GM21717 (cell line): ENCODE measurements around the gene CNTROB.

Source experiments
- ATAC-seq: cut with Tn5 transposase; IDR thresholded peaks from one replicate; pipeline ENCODE4 v1.9.1; 2021; ENCODE audit warnings: mild to moderate bottlenecking, moderate library complexity; ENCODE audit not compliant: unreplicated experiment

The CNTROB gene

DNA sequence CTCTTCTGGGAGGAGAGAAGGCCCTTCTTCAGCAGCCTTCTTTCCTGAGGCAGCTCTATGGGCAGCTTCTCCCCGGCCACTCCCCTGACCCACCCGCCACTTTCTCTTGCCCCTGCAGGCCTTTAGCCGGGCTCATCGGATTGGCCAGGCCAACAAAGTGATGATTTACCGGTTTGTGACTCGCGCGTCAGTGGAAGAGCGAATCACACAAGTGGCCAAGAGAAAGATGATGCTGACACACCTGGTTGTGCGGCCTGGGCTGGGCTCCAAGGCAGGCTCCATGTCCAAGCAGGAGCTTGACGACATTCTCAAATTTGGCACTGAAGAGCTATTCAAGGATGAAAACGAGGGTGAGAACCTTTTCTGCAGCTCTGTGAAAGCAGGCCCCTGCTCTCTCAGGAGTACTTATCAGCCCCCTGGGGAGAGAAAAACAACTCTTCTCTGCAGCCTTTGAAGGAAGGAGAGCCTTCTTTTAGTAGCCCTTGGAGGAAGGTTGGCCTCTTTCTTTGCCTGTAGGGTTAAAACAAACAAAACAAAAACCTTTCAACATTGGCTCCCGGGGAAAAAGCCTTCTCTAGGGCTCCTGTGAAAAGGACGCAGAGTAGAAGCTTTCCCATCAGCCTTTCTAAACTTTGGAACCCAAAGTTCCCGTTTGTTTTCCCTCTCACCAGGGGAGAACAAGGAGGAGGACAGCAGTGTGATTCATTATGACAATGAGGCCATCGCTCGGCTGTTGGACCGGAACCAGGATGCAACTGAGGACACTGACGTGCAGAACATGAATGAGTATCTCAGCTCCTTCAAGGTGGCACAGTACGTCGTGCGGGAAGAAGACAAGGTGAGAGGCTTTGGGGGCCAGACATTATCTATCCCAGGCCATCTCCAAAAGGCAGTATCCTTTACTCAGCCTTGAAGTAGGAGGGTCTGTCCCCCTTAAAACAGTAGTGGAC, 28.6 kb upstream of the CNTROB start:
- no peak for ATAC-seq

DNA sequence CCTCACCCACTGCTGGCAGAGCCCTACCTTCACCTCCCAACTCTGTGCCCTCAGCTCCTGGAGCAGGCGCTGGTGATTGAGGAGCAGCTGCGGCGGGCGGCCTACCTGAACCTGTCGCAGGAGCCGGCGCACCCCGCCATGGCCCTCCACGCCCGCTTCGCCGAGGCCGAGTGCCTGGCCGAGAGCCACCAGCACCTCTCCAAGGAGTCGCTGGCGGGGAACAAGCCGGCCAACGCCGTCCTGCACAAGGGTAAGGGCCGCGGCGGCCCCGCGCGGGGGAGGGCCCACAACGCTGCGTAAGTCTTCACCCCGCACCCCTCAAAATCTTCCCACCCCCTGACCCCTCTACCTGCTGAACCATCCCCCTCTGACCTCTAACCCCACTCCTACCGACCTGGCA, 22.9 kb upstream of the CNTROB start:
- no peak for ATAC-seq

DNA sequence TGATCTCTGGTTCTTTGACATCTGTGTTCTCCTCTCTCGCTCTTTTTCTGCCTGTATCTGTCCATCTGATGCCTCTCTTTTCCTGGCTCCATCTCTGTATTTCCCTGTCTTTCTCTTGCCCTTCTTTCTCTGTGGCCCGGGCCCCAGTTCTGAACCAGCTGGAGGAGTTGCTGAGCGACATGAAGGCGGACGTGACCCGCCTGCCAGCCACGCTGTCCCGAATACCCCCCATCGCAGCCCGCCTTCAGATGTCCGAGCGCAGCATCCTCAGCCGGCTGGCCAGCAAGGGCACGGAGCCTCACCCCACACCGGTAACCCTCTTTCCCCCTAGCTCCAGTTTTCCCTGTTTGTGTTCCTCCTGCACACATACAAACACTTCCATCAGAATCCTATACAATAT, 21.7 kb upstream of the CNTROB start:
- ATAC-seq, result no peak

GRCh38 chr17:7910711-7911110, 21.3 kb upstream of the CNTROB start:
- ATAC-seq, result no peak

DNA sequence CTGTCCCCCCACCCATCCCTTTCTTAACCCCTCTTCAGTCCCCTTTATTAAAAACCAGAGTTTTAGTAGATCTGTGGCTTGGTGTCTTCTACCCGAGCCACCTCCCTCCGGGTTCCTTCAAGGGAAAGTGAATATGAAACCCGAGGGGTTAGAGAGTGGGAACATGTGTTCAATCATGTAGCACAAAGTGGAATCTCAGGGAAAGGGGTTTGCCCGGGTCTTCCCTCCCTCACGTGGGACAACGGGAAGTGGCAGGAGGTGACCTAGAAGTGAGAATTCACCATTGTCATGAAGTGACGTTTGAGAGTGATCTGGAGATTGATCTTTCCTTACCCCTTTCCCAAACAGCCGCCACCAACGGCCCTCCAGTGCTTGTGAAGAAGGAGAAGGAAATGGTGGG, 20.9 kb upstream of the CNTROB start:
- no peak for ATAC-seq

- ATAC-seq, result no peak
Measured at GRCh38 chr17:7912927-7913524, 19.0 kb upstream of the CNTROB start.

- ATAC-seq, result peak; percentile 2
Measured at GRCh38 chr17:7915179-7915610, 16.8 kb upstream of the CNTROB start.

DNA sequence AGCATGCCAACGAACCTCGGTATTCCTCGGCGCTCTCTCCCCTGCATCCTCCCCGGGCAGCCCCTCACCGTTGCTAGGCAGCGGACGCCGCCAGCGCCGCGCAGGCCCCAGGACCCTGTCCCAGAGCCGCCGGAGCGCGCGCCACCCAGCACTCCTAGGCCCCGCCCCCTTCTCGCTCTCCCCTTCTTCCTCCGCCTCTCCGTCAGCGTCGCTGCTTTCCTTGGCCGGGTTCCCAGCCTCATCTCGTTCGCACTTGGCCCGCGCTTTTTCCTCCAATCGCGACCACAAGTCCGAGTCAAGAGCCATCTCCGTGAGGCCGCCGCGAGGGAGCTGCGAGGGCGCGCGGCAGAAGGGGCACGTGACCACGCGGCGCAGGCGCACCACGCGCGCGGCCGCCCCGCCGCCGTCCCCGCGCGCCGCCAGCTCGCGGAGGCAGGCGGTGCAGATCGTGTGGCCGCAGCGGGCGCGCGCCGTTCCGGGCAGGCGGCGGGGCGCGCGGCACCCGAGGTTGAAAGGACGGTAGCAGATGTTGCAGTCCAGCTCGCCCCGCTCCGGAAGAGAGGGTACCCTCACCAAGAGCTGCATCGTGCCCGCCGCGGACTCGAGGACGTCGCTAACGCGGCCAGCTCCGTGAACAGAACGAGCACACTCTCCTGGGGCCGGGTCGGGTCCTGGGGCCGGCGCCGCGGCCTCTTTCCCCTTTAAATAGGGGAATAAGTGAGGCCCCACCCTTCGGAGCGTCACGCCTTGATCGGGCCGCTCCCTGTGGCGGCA, 16.2 kb upstream of the CNTROB start, which contains the start of gene RNF227:
TSS of gene RNF227 (minus strand) at position 679 of the 774 bp plus-strand sequence. CDS start at position 585, 94 bp downstream.
- ATAC-seq, result peak; percentile 68

GRCh38 chr17:7916385-7916682, 15.7 kb upstream of the CNTROB start:
- no peak for ATAC-seq

DNA sequence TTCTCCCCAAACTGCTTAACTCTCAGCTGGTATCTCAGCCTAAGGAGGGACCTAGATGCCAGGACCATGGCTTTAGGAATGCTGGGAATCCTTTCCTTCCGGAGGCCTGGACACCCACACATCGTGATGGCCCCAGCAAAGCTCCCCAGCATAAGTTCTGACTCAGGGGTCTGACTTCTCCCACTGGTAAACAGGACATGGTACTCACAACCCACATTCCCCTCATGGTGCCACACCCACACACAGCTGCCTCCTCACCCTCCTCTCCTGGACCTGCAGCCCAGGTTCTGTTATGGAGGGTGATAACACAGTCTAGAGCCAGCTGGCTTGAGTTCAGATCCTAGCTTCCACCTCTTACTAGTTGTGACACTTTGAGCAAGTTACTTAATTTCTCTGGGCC, 15.2 kb upstream of the CNTROB start:
- ATAC-seq, result no peak

- no peak for ATAC-seq
Measured at GRCh38 chr17:7922269-7922844, 9.6 kb upstream of the CNTROB start.

DNA sequence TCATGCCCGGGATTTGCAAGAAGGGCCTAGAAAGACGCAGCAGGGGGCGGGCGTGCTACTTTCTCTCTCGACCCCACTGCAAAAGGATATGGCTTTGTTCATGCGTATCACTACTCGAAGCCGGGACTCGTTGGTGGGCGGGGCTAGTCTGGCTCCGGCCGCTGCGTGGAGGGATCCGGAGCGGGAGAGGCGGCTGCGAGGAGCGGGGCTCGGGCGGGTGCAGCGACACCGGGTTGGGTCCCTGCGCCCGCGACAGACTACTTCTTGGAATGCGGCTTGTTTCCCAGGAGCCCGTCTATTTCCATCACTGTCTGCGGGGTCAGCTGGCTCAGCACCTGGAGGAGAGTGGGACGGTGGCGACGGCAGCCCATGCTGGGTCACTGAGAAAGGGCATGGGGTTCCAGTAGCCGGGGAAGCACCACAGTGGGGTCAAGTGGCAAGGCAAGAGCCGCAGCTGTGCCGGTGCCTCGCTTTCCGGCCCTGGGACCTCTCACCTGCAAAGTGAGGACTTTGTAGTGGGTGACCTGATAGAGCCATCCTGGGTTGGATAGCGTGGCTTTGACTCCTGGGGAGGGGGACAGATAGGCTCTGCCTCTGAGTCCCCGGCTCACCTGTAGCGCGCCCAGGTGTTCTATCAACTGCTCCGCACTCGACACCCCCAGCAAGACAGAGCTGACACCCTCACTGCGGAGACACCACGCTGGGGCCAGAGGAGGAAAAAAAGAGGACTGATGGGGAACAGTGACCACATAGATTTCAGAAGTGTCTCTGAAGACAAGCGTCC, 9.0 kb upstream of the CNTROB start:
- ATAC-seq, result no peak

- ATAC-seq, result no peak
Measured at GRCh38 chr17:7927596-7927995, 4.4 kb upstream of the CNTROB start.

DNA sequence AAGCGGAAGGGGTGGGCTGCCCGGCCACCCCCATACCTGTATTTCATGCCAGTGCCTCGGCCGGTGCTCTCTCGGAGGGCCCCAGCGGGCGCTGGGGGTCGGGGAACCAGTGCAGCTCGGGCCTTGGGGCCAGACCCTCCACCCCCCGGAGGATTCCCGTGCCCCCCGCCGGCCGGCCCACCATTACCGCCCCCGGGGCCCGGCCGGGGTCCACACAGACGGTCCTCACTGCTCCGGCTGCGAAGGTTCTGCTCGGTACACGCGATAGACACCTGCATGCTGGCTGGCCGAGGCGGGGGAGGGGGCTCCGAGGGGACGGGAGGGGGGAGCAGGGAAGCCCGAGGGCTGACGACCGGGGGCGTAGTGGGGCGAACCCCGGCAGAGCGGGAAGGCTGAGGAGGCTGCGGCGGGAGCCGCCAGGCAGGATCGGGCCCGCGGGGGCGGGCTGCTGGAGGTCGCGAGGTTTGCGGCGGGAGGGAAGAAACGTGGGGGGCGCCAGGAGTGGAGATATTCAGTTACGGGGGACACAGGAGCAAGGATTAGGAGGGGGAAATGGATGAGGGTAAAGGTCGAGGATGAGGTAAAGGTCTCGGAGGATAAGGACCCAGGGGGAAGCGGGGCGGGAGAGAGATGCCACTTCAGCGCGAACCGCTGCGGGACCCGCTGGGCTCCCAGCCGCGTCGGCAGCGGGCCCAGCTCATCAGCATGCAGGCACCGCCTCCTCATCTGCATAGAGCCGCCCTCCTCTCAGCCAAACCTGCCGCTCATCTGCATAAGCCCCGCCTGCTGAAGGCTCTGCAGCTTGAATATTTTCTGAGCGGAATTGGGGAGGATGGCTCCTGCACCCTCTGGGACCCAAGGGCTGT, 2.6 kb upstream of the CNTROB start, which contains the start of gene KCNAB3:
TSS of gene KCNAB3 (minus strand) at position 699 of the 866 bp plus-strand sequence. CDS start at position 278, 421 bp downstream.
- ATAC-seq, result no peak

GRCh38 chr17:7930841-7931631, 970 bp upstream of the CNTROB start:
- no peak for ATAC-seq

DNA sequence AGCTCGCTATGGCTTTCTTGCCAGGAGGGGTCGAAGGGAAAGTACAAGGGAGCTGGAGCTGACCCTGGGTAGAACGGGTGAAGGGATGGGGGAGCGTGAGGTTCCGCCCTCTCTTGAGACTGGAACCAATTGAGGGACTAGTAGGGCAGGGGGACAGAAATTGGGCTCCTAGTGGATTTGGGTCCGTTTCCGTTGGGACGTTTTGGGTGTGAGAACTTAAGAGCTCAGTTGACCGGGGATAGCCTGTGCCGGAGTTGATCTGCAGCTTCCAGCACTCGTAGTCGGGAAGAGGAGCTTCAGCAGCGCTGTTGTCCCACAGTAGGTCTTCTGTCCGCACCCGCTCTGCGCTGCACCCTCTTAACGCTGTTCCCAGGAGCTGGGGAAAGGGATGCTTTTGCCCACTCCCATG, 481 bp downstream of the CNTROB start:
- peak; percentile 22 for ATAC-seq

DNA sequence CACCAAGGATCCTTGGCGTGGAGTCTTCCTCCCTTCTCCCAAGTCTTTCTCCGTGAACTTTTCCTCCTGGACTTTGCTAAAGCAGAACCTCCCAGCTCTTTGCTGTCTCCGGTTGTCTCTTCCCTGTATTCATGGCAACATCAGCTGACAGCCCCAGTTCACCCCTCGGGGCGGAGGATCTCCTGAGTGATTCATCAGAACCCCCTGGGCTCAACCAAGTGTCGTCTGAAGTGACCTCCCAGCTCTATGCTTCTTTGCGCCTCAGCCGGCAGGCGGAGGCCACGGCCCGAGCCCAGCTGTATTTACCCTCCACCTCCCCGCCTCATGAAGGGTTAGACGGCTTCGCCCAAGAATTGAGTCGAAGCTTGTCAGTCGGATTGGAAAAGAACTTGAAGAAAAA, 943 bp downstream of the CNTROB start:
- ATAC-seq, result no peak

DNA sequence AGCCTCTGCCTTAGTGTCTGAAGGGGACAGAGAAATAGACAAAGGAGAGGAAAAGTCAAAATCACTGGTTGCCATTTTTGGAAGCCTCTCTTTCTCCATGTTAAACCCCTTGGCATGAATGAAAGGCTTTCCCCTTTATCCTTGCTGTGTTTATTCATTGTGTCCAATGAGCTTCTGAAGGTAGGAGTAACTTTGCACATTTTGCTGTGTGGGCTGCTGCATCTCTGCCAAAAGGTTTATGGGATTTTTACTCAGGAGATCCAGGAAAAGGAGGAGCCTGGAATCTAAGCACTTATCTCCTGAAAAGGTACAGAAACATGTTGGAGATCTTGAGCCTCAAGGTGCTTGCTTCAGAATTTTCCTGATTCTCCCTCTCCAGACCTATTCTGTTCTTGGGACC, 3.9 kb downstream of the CNTROB start:
- ATAC-seq, result no peak

DNA sequence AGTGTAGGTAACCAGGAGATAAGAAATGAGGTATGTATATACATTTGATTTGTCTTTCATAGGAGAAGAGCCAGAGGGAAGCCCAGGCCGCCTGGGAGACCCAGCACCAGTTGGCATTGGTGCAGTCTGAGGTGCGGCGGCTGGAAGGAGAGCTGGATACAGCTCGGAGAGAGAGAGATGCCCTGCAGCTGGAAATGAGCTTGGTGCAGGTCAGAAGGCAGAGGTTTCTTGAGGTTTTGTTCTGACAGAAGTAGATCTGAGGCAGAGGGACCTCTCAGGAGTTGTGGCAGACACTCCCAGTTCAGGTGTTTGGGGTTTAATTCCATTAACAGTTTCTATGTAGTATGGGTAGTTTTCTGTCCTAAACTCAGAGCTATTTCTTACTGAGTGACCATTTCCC, 8.0 kb downstream of the CNTROB start:
- no peak for ATAC-seq
